Dedifferentiated amniotic fluid mesenchymal stem cell (primary cell): ENCODE data around the gene LDHAL6B.

Experiments
- DNase-seq: peaks from one replicate; pipeline ENCODE4 v3.0.0-alpha.2; 2016; ENCODE audit errors: extremely low spot score

LDHAL6B gene

DNA sequence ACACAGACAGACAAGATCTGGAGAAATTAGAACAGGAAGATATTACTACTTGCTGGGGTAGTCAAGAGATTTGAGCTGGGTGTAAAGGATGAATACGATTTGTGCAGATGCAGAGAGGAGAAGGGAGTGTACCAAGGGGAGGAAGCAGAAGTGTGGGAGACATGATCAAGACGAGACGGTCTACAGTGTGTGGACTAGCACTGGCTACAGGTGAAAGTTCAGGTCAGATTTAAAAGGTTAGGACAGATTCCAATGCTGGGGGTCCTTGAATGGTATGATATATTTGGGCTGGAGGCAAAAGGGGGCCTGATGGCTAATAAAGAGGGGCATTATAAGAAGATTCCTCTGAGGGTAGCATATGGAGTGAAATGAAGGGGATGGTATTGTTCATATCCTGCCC is 12.1 kb downstream of the LDHAL6B start:
- no peak for DNase-seq

DNA sequence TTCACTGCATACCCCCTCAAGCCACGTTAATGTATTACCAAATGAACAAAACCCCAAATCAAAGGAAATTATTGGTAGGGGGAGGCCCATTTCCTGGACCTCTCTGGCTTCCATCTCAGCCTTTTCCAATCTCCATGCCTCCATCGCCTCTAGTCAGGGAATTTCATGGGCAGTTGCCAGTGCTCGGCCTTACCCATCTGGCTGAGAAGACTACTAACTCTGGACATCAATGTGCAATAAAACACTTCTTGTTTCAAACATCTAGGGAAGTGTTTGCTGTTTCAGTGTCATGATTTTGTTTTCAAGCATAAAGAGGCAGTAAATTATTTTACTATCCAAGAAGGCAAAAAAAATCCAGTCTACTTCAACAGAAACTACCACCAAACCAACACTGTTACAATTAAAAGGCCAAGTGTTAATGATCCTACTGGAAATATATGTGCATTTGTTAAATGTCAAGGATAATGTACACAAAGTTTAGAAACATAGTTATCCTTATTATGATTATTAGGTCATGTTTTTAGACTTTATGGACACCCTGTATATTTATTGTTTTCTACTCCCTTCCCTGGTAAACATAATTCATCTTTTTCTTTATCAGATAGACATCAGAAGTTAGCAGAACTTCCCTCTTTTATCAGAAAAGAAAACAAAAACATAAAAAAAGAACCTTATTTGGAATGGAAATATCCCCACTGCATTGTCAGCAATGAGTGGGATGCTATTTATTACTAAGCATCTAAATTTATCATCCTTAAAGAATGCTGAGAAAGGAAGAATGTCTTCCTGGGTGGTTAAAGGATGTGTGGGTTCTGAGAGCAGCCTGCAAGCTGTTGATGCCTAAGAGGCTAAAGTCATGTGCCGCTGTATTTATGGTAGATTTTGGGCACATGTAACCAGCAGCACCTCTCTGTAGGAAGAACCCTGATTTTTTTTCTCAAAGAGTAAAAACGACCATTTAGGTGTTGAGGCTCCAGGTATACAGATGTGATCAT is 15.2 kb downstream of the LDHAL6B start:
- peak; percentile 69 for DNase-seq

DNA sequence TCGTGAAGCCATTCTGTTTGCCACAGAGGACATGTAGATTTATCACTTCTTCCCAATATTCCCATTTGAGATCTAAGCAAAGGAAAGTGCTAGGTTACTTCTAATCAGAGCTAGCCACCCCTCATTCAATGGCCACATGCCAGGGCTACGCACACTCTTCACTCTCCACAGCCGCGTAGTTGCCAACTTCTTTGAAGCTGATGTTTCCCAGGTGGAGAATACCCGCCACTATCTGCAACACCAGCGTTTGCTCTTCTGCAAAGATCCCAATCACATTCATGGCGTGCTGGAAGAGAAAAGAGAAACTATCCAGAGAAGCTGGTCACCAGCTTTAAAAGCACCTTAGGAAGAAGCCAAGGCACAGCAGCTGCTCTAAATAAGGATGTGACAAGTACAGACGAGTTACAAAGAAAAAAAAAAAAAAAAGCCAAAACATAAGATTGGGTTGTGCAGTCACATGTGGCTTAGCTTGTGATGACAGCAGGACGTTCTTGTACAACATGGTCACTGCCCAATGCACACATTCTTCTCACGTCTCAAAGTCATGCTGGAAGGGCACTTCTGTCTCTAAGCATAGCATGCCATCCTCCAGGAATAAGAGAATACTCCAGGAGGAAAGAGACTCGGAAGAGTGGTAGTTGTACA is 16.4 kb downstream of the LDHAL6B start:
- DNase-seq = no peak

DNA sequence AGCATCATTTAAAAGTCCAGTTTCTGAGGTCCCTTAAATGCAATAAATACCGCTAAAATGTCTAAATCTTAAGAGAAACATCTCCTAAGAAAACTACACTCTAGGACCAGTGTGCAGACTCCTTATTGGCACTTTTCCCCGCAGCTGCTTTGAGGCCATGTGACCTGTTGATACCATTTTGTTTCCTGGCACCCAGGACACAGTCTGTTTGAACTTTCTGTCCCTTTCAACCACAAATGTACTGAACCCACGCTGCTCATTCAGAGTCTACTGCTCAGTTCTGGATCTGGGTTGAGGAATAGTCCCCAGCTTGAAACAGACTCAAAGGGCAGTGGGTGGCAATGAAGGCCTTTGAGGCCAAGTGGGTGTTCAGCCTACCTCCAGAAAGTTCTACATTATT is 17.1 kb downstream of the LDHAL6B start:
- no peak for DNase-seq

DNA sequence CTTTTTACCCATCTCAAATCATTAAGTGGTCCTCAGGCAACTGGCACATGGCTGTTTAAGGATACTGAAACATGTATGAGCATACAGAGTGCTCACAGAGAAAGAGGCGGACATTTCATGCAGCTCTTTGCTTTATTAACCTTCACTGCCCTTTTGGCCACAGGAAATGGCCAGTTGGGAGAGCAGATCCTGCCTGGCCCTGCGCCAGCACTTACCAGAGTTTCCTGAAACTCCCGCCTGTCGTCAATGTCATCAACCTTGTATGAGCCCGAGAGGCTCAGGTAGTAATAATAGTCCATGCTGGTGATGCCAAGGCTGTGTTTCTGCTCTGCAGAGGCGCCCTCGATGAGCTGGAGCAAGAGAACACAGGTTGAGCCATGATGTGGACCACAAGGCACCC is 17.8 kb downstream of the LDHAL6B start:
- DNase-seq = no peak

DNA sequence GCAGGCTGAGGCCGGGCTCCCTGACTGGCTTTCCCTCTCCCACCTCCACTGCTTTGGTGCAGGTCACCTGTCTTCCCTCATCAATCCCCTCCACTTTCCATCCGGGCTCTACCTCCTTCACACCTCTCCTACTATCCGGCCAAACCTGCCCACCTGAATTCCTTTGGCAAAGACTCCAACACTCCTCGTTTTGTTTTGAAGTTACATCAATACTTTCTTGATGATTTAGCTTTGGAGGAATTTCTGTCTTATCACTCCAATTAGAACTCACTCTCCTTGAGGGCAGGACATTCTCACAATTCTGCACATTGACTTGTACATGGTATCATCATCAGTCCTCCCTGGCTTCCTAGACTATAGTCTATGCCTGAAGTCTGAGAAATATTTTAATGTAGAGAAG is 20.4 kb downstream of the LDHAL6B start:
- no peak for DNase-seq

DNA sequence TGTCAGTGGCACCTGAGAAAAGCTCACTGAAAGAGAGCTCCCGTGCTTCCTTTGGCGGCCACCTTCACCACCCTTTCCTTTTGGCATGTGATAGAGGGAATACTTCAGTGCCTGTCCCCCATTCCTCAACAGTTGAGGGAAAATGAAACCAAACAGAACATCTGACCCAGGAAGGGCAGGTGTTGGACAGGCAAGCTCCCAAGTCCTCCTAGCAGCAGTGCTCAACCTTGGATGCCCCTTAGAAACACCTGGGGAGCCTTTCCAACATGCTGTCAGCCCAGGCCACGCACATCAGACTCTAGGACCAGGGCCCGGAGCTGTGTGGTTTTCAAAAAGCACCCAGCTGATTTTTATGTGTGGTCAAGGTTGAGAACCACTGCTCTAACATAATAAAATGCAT is 22.4 kb downstream of the LDHAL6B start:
- no peak for DNase-seq

DNA sequence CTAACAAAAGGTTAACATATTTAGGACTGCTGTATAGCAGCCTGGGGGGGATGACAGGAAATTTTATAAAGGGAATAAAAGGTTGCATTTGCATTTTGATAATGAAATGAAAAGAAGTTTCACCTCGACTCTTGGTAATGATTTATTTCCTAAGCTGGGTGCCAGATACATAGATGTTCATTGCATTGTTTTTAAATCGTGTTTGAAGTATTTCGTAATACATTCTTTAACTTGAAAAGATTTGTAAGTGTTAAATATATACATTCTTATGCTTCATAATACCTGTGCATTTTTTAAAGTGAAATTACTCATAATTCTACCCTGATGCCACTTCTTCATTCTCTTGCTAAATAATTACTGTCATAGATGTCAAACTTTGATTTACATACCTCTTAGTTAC is 22.8 kb downstream of the LDHAL6B start:
- no peak for DNase-seq

DNA sequence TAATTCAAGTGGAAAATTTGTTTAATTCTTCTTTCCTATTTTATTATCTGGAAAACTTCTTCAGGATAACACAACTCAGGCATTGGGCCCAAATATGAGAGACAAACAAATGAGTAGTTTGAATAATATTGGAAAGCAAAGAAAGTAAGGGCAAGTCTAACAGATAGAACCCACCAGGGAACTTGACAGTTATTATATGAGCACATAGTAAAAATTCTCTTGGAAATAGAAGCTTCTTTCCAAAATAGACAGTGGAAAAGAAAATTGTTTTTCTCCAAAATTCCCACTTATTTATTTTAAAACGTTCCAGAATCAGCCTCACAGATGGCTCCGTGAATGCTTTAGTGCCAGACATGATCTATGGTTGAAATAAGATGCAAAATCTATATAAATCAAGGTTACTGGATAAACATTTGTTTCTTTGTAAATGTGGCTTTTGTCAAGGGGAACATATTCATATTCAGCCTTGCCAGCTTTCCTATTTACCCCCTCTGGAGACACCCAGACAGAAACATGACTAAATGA is 23.9 kb downstream of the LDHAL6B start:
- no peak for DNase-seq

DNA sequence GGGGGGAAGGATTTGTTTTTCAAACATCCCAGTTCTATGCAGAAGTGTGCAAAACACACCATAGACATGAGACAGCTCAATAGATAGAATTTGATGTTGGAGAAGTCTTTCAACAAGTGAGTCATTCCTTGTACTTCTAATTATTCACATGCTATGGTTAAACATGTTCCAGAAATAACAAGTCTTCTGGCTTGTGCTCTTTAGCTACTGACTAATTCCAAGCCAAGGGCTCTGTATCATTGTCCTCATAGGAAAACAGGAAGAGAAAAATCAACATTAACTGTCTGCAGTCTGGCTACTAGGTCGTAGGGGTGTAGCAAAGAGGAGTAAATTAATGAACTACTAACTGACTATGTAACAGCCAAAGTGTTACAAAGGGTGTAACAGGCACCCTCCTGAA is 25.8 kb downstream of the LDHAL6B start:
- DNase-seq = peak; percentile 61

DNA sequence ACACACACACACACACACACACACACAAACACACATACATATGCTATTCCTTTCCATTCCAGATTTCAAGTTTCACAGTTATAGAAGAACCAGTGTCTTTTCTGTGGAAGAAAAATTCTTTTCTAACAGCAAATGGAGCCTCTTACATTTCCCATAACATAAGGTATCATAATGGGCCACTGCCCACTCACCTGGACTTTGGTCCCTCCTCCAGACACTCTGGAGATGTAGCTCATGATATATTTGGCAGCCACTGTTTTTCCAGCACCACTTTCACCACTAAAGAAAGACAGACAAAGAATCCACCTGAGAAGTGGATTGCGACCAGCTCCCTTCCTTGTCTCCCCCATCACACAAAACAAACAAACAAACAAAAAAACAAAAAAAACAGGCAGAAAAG is 29.8 kb downstream of the LDHAL6B start:
- no peak for DNase-seq

DNA sequence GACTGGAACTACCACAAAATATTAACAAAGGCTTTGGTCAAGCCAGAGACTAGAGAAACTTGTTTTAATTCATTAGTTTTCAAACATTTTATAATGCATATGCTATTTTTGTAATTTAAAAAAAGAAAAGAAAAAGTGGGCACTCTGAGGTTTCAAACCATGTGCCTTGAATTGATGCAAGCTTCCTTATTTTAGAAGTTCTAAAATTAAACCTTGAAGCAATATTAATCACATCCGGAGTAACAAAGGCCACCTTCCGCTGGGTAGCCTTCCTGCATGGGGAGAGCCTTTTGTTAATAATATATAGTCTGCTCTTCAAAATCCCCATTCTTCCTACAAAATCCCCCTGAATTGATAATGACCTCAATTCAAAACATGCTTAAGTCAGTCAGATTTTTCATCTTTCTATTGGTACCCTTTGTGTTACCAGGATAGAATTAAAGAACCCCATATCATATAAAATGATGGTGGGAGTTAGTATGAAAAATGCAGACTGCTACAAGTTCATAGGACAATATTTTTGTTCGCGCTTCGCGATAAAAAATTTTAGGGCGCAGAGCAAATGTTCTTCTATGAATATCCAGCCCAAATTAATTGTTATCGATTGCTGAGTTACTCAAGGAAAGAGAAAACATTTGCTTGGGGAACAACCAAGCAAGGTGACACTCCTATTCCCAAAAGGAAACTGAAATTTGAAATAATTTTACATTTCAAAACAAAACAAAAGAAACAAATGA is 30.6 kb downstream of the LDHAL6B start:
- DNase-seq = no peak

DNA sequence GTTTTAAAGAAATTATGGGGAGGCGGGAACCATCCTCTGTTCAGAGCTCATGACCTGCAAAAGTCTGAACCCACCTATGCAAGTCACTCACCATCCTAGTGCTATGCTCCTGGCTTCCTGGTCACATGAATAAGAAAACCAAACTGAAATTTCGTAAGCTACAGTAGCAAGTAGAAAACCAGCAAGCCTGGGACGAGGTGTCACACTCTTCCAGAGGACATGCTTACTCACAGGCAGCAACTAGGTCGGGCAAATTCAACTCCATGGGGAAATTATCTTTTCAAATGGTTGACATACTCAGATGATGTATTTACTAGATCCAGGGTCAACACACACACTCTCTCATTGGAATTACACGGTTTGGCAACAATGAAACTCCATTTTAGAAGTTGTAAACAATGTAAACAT is 31.3 kb downstream of the LDHAL6B start:
- DNase-seq = no peak

DNA sequence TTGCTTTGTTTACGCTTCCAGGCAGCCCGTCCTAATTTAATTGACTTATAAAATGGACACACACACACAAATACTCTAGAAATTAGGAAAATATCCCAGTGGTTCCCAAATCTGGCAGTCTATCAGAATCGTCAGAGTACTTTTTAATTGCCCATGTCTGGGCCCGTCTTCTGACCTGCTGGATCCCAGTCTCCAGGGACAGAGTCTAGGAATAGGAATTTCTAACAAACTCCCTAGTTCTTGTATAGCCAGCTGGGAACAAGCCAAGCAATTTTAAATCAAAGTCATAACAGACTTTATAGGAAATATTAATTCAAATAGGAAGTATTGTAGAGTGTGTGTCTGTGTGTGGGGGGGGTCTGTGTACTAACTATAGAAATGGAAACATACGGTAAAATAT is 33.4 kb downstream of the LDHAL6B start:
- no peak for DNase-seq

DNA sequence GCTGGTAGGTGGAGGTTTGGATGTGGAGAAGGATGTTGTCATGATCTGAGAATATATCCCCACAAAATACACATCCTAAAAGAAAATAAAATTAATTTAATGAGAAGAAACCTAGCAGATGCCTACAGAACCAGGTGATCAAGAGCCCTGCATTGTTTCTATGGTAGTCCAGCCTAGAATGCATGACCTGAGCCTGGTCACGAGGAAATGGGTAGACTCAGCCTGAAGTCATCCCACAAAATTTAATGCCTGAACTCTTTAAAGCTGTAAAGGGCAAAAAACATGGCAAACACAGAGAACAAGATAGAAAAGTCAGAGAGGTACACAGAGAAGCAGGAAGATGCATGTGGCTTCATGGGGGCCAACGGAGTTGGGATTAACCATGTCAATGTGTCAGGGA is 36.0 kb downstream of the LDHAL6B start:
- no peak for DNase-seq

DNA sequence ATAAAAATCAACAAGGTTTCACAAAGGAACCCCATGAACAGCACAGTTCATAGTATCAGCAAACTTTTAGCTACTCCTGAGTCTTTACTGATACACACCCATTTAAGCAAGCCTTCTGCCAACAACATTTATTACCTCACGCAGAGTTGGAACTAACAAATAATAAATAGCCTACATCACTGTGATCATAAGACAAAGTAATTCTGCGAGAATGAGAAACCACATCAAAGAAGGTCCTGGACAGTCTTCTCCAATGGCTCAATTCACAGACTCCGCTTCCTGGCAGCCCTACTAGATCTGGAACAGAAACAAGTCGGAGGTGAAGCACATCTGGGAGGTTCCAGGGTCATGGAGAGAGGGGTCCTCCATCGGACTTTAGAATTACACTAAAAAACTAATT is 37.0 kb downstream of the LDHAL6B start:
- DNase-seq = no peak

DNA sequence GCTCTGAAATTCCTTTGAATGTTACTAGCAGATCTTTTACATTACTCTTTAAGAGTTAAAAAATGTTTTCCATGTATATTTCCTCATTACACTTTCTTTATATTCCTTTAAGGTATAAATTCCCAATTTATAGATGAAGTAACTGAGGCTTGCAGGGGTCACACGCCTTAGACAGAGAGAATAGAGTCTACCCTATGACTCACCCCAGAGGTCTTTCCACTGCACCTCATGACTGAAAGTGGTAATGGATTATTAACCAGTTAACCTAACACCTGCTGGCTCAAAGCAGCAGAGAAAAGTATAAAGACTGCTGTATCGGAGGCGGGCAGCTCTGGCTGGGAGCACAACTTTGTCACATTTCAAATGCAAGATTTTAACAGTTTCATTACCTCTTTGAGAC is 37.7 kb downstream of the LDHAL6B start:
- DNase-seq = no peak

DNA sequence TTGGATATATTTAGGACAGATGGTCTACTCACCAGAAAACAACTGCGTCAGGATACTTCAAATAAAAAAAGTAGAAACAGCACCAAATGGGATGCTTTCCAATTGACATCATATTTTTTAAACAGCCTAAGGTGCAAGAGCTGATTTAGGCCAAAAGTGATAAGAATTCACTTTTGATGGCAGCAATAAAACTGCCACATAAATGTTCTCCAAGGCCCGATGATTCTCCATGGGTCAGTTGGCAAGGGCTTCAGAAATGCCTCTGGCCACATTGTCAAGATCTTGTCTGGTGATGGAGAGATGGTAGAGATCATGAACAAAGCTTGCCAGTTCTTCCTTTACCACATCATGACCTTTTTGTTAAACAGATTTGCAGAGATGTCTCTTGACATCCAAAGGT is 38.9 kb downstream of the LDHAL6B start:
- no peak for DNase-seq

DNA sequence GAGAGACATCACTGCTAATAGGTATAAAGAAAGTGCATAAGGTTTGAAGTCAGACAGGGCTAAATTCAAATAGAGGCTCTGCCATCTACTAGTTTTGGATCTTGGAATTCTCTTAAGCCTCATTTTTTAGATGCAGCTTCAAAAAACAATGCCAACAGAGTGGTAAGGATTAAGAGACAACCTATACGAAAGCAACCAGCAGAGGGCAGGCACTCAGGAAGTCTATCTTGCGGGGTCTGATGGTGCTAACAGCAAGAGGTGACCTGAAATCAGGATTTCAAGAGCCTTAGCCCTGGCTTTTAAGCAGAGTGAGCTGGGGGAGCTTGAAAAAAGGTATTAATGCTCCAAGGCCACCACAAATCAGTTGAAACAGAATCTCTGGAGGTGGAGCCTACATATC is 40.7 kb downstream of the LDHAL6B start:
- peak; percentile 65 for DNase-seq

DNA sequence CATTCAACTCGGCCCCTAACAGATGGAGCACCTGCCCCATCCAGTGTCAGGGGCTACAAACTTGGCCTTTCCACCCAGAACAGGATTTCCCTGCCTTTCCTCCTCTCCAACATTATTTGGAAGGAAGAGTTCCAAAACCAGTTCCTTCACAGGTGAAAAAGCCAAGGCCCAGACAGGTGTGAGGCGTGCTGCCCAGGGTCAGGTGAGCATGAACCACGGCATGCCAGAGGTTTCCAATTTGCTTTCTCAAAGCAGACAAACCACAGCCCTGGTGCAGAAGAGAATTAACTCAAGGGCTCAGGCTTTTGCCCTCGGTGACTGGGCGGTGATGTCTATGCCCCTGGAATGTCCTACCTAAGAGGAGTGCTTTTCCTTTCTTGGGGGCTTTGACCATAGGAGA is 43.2 kb downstream of the LDHAL6B start:
- no peak for DNase-seq

DNA sequence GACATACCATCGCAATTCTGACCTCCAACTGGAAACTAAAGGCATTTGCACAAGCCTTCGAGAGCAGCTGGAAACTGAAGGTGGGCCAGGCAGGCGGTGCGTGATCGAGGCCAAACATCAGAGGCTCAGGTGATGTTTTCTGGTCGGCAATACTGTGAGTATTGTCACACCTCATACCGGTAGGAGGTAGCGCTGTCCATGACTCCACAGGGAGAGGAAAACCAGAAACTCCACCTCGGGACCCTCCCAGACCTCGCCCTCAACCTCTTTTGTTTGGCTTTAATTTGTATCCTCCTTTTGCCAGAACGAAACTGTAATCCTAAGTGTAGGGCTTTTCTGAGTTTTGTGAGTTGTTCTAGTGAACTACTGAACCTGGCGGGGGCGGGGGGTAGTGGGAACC is 43.6 kb downstream of the LDHAL6B start:
- no peak for DNase-seq
